Body of pancreas (tissue), 4 donors: ENCODE results near the gene CACNA1C. TPM values are rescaled to one million over a fixed set of nuclear protein-coding genes. Genes with fewer than 3 reads are reported as not detected.

ENCODE experiments used
- ATAC-seq: fragments of 150-250 bp; one replicate; pipeline ENCODE4 v1.9.1; 2016
- DNase-seq, 4 donors: peaks; one replicate each; pipeline ENCODE4 v3.0.0-alpha.2; 2019
- H3K27ac ChIP-seq, 4 donors: fragments of 200-600 bp; sonication (generic); 1 replicate in 3 of 4; 2 replicates in 1 of 4; pipeline versions ENCODE4 v1.5.1 to v1.6.1; 2016 to 2019; ENCODE audit warnings: mild to moderate bottlenecking in 1 of 4, mixed read lengths in 1 of 4, moderate library complexity in 1 of 4
- H3K27me3 ChIP-seq, 2 donors: fragments of 200-600 bp; sonication (generic); one replicate each; pipeline ENCODE4 v1.6.0; 2016; ENCODE audit warnings: mild to moderate bottlenecking in 1 of 2
- H3K36me3 ChIP-seq, 2 donors: fragments of 200-600 bp; sonication (generic); replicated peaks in 1 of 2; 2 replicates each; pipeline ENCODE4 v1.5.1; 2016; ENCODE audit warnings: low read depth in 2 of 2; ENCODE audit not compliant: insufficient read depth in 1 of 2
- H3K4me1 ChIP-seq: fragments of 200-600 bp; sonication (generic); one replicate; pipeline ENCODE4 v1.6.0; 2016
- H3K4me3 ChIP-seq, 2 donors: fragments of 200-600 bp; sonication (generic); 1 replicate in 1 of 2; 2 replicates in 1 of 2; pipeline ENCODE4 v1.5.1; 2016 to 2019
- H3K9me3 ChIP-seq, 3 donors: fragments of 200-600 bp; sonication (generic); 1 replicate in 2 of 3; 2 replicates in 1 of 3; pipeline ENCODE4 v1.5.1; 2016
- CTCF ChIP-seq, 7 experiments: fragments of 450-650 bp in 4 of 7; fragments of 200-600 bp in 3 of 7; sonication (generic) in 3 of 7; IDR thresholded peaks; one replicate each; pipeline ENCODE4 v1.5.1; 2016 to 2019; ENCODE audit warnings: antibody characterized with exemption in 7 of 7
- POLR2A ChIP-seq, 3 donors: fragments of 450-650 bp; IDR thresholded peaks; one replicate each; pipeline ENCODE4 v1.6.1; 2016; ENCODE audit warnings: antibody characterized with exemption in 3 of 3, mild to moderate bottlenecking in 2 of 3
- WGBS, 2 donors: methylation state at CpG; one replicate each; pipeline ENCODE4 v1.1.5; 2017; 5-methylcytosine and 5-hydroxymethylcytosine counted together
- intact Hi-C: fragments of 100-400 bp; cut with DNase I; formaldehyde crosslinking; loops from one replicate; pipeline ENCODE4 v1.15.1; 2023
- total RNA-seq, 2 donors: library from RNA; depleted of rRNA; stranded (reverse); fragments of >200 nt; gene quantifications; one replicate each; pipeline ENCODE4 v1.1.0, GENCODE V29; 2016

CACNA1C gene
- total RNA-seq, 2 donors from 2014 or later: 2.3 to 4.4 TPM

DNA sequence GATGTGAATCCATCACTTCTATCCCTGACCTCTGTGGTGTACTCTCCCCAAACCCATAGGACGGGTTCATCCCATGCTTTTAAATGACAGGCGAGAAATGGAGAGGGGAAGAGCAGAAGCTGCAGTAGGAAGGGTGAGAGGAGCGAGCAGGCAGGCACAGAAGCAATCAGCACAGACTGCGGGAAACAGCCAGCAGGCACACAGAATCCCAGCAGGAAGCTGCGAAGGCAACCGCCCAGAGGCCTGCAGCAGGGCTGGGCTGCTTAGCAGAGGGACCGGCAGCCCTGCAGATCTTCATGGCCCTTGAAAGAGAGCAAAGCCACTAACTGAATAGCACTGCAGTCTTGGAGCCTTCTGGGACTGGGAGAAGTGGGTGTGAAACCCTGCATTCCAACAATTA lies 455.0 kb downstream of the CACNA1C start:
- DNase-seq: no peak
- H3K27me3 ChIP-seq: no peaks in the 10 kb centered on the region
- no peak for TF ChIP-seq POLR2A (IDR thresholded peaks at IDR 0.05)
- no peak overlapping the region for H3K27ac ChIP-seq
- H3K9me3 ChIP-seq: no peaks in the 10 kb centered on the region
- no peak for ATAC-seq
- WGBS, 2 donors: 40 to 43% methylated on average over 7 of the region's 7 CpGs
- no peaks in the 10 kb centered on the region for H3K4me1 ChIP-seq
- no peaks in the 10 kb centered on the region for H3K36me3 ChIP-seq
- no peak overlapping the region for H3K4me3 ChIP-seq
- intact Hi-C loops: no loop called here

DNA sequence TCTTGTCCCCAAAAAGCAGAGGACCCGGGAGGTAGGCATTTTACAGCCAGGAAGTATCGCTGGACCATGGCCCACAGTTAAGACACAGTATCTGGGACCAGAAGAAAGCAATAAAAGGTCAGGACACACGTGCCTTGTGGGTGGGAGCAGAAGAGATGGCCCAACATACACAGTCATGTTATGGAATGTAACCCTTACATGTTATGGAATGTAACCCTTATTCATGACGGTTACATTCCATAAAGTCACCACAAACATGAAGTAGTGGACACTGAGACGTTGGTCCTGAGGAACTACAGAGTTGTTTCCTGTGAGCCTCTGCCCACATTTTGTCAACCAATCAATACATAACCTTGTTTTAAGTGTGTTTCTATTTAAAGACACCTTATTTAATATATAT lies 456.4 kb downstream of the CACNA1C start:
- no peaks in the 10 kb centered on the region for H3K9me3 ChIP-seq
- DNase-seq (no peak), ATAC-seq (no peak)
- no peak overlapping the region for H3K4me3 ChIP-seq
- no peaks in the 10 kb centered on the region for H3K36me3 ChIP-seq
- no peak overlapping the region for H3K27ac ChIP-seq
- intact Hi-C loops: no loop called here
- WGBS, 2 donors: 57 to 68% methylated on average over 5 of the region's 5 CpGs
- H3K27me3 ChIP-seq: no peaks in the 10 kb centered on the region
- no peaks in the 10 kb centered on the region for H3K4me1 ChIP-seq
- TF ChIP-seq CTCF (IDR thresholded peaks at IDR 0.05) (no peak), POLR2A (IDR thresholded peaks at IDR 0.05) (no peak)

GRCh38 chr12:2510045-2510444 lies 457.3 kb downstream of the CACNA1C start:
- no peaks in the 10 kb centered on the region for H3K4me1 ChIP-seq
- WGBS, 2 donors: 44 to 53% methylated on average over 5 of the region's 5 CpGs
- no peak overlapping the region for H3K27ac ChIP-seq
- no peak for DNase-seq
- no peak overlapping the region for H3K4me3 ChIP-seq
- no peaks in the 10 kb centered on the region for H3K36me3 ChIP-seq
- no peak for ATAC-seq
- no peak for TF ChIP-seq CTCF (IDR thresholded peaks at IDR 0.05)
- no peak for TF ChIP-seq POLR2A (IDR thresholded peaks at IDR 0.05)
- intact Hi-C loops: no loop called here
- no peaks in the 10 kb centered on the region for H3K9me3 ChIP-seq
- no peaks in the 10 kb centered on the region for H3K27me3 ChIP-seq

DNA sequence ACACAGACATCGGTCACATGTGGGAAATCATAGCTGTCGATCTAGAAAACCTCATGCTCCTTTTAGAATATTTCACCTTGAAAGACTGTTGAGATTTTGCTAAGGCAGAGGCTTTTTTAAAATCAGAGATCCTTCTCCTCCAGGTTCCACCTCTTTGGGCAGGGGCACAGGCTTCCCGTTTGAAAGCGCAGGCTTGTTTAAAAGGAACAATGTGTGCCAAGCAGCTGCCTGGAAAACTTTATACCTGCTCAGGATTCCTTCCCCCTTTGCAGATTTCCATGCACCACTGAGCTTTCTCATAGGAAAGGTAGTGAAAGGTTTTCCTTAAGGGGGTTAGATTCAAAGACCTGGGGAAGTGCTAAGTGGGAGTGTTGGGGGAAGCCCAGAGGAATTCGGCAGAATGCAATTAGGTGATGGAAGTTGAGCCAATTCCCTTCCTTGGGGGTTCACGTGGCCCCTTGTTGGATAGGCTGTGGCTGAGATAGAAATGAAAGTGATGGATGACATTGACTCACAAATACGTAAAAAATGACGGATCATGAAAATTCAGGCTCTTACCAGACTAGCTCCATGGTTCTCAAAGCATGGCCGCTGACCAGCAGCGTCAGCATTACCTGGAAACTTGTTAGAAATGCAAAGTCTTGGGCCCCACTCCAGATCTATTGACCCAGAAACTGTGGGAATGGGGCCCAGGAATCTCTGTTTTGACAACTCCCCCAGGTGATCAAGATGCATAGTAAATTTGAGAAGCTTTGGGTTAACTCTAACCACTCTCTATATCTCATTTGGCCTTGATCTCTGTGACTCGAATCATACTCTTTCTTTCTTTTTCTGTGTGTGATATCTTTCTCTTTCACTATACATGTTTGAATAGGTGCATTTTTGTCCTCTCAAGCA lies 460.6 kb downstream of the CACNA1C start:
- WGBS, 2 donors: 60 to 61% methylated on average over 11 of the region's 11 CpGs
- DNase-seq: no peak

GRCh38 chr12:2514038-2514340 lies 461.2 kb downstream of the CACNA1C start:
- no peak overlapping the region for H3K4me3 ChIP-seq
- H3K36me3 ChIP-seq: no peaks in the 10 kb centered on the region
- 51 to 54% methylated on average over 5 of the region's 5 CpGs for WGBS, 2 donors
- no peaks in the 10 kb centered on the region for H3K9me3 ChIP-seq
- H3K27ac ChIP-seq: no peak overlapping the region
- H3K4me1 ChIP-seq: no peaks in the 10 kb centered on the region
- DNase-seq (no peak), ATAC-seq (no peak)
- intact Hi-C loops: no loop called here
- TF ChIP-seq CTCF (IDR thresholded peaks at IDR 0.05) (no peak), POLR2A (IDR thresholded peaks at IDR 0.05) (no peak)
- no peaks in the 10 kb centered on the region for H3K27me3 ChIP-seq

More for the DNA sequence above, 460.6 kb downstream of the CACNA1C start:
- Histone ChIP-seq H3K27me3 (no peaks in the 10 kb centered on the region), H3K27ac (no peak overlapping the region), H3K9me3 (no peaks in the 10 kb centered on the region), H3K4me3 (no peak overlapping the region), H3K36me3 (no peaks in the 10 kb centered on the region), H3K4me1 (no peaks in the 10 kb centered on the region)
- ATAC-seq: no peak
- intact Hi-C loops: no loop called here
- TF ChIP-seq POLR2A (IDR thresholded peaks at IDR 0.05) (no peak), CTCF (IDR thresholded peaks at IDR 0.05) (no peak)
